ENCODE results near the gene MYADML2.
"Not testable (repeated sequence)": the region's sequence is repeated elsewhere in the genome, so short reads cannot be mapped to it uniquely, and the experiment has no call there.

The MYADML2 gene

DNA sequence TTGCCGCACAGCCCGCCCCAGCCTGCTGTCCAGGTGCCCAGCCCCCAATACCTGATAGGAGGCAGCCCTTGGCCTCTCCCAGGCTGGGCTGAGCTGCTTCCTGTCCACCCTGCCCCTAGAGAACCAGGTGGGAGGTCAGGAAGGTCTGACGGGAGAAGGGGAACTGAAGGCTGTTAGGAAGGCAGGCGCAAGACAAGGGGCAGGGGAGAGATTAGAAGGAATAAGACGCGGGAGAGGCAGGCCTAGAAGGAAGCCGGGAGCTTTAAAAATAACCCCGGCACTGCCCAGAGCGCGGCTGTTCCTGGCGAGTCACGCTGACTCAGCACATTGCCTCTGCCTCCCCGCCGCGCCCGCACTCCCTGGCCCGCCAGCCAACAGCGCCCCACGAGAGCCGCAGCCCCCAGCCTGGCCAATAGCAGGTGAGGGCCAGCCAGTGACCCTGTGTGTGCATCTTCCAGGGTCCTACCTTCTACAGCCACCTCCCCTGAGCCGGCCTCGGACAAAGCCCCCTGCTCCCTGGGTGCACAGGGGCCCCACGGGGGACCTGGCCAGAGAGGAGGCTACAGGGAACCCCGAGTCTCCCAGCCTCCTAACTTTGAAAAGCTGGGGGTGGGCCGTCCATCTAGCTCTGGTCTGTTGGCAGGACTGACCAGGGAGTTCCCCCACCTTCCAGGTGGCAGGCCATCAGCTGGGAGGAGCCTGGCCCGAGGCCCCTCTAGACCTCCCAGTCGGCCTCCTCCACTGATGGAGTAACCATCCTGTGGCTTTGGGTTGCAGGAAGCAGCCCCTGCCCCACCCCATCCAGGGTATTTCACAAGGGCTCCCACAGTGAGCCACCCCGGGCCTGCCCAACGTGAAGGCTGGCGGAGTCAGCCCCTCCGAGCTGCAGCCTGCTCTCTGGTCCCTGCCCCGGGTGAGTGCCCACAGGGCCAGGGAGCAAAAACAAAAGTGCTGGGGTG is 23.5 kb downstream of the MYADML2 start:
- DNase-seq (ENCODE audit: low read depth): no peak

DNA sequence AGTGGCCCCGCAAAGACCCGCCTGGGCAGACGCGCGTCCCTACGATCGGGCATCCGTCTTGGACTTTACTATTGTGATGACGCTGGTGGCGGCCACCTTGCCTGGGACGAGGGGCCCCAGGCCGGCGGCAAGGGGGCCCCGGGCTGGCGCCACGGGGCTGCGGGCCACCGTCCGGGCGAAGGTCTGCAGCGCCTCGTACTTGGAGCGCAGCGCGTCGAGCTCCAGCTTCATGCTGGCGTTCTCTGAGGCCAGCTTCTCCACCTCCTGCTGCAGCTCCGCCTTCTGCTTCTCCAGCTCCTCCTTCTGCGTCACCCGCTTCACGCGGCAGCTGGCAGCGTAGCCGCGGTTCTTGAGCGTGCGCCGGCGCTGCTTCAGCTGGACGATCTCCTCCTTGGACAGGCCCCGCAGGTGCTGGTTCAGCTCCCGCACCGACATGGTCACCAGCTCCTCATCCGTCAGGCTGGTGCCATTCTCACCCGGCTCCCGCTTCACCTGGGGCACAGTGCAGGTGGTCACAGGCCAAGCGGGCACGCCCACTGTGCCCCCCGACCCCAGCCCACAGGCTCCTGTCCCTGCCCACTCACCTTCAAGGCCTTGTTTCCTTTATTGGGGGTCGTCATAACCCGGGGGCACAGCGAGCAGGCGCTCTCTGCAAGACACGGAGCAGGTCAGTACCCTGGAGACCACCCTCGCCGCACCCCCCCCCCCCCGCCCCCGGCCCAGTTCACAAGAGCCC is 24.3 kb downstream of the MYADML2 start:
- no peak for DNase-seq (ENCODE audit: low read depth)

DNA sequence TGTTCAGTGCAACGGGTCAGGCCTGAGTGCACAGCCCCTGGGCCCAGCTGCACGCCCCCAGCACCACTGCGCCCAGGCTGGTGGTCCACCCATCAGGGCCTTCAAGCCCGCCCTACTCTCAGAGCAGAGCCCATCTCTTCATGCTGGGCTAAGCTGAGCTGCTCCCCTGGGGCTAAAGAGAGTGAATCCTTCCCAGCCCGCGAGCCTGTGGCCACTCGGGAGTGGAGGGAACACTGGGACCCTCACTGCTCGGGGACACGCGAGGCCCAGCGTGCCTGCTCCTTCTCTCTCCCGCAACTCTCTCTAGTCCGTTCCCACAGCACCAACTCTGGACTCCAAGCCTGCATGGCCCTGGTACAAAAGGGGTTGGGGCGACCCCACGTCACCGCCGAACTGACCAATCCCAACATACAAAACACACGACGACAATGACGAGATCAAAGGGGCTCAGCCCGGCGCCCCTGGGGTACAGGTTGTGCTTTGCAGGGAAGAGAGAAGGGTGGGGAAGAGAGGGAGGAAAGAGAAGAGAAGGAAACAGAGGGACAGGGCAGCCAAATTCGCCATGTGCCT is 25.0 kb downstream of the MYADML2 start:
- no peak for DNase-seq (ENCODE audit: low read depth)

DNA sequence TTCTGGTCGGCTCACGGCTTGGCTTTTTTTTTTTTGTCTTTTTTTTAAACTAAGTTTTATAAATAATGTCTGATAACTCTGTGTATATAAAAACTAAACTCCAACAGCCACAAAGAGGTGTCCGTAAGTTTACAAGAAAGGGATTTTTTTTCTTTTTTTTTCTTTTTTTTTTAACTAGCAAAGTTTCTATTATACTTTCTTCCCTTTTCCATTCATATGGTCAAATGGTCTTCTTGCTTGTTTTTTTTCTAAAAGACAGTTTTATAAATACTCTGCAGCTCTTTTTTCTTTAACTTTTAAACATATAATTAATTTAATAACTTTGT is 25.5 kb downstream of the MYADML2 start:
- no peak for DNase-seq (ENCODE audit: low read depth)

DNA sequence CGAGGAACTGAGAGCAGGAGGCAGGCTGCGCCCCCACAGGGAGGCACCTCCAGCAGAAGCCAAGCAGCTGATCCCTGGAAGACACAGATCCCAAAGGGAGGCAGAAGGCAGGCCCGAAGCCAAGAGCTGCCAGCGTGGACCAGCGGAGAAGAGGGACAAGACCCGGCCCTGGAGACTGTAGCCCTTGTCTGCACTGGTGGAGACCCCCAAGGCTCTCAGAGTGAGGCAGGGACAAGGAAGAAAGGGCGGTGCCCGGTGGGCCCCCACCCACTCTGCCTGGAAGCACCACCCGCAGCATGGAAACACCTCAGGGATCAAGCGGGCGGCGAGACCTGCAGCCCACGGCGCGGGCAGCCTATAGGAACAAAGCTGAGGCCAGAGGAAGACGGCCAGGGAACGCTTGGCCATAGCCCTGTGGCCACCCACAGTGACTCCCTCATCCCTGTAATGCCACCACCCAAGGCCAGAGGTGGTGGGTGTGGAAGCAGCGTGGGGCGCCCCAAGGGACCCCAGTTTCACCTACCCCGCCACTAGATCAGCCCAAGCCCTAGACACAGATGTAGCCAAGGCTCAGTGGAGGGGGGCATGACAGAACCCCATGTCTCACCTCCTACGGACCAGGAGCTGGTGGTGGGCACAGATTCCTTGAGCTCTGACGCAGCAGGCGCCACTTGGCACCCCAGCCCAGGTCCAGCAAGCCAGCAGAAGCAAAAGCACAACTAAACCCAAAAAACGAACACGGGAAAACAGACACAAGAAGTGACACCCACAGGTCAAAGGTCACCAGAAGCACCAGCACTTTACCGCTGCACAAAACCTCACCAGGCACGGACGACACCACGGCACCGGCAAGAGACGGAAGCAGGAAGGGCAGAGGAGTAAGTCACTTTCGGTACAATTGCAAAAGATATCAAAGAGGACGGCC is 26.2 kb downstream of the MYADML2 start:
- no peak for DNase-seq (ENCODE audit: low read depth)

- no peak for DNase-seq (ENCODE audit: low read depth)
Measured at GRCh38 chr17:81918832-81919545, 28.0 kb downstream of the MYADML2 start.

DNA sequence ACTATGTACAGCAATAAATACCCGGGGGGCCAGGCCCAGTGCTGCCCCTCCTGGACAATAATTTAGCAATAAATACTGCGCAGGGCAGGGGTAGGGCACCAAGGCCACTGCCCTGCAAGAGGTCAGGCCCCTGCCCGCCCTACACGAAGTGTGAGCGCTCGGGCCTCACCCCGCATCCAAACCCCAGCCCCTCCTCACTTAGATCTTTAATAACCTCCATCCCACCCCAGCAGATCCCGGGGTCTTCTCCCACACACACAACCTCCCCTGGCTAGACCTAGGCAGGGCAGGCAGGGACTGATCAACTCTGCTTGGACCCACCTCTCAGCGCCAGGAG is 28.7 kb downstream of the MYADML2 start:
- DNase-seq (ENCODE audit: low read depth): not testable (repeated sequence)

GRCh38 chr17:81917565-81918332 is 29.3 kb downstream of the MYADML2 start, which contains the start of gene SIRT7:
SIRT7 (minus strand) TSS chr17:81918176; CDS start chr17:81918131, 45 bp downstream.
- peak; percentile 49 for DNase-seq (ENCODE audit: low read depth)

DNA sequence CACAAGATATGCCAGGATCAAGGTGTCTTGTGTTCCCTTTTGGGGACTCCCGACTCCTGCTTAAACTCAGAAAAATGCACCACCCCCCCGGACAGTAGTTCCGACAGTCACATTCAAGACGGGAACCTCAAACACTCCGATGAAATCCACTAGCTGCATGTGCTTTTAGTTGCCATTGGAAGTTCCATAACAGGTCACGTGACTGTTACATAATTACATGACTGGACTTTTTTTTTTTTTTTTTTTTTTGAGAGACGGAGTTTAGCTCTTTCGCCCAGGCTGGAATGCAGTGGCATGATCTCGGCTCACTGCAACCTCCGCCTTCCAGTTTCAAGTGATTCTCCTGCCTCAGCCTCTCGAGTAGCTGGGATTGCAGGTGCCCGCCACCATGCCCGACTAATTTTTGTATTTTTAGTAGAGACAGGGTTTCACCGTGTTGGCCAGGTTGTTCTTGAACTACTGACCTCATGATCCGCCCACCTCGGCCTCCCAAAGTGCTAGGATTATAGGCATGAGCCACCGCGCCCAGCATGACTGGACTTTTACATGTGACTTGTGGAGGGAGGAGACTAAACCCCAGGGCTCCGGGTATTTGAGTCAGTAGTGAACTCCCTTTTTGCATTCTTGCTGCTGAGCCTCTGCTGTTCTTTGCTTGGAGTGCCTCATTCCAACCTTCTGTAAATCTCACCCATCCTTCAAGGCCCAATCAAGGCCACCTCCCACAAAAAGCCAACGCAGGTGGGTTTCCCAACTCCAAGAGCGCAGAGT is 30.6 kb downstream of the MYADML2 start:
- DNase-seq (ENCODE audit: low read depth): no peak

- no peak for DNase-seq (ENCODE audit: low read depth)
Measured at GRCh38 chr17:81915331-81915730, 31.7 kb downstream of the MYADML2 start.

- no peak for DNase-seq (ENCODE audit: low read depth)
Measured at GRCh38 chr17:81914103-81914850, 32.8 kb downstream of the MYADML2 start.

- no peak for DNase-seq (ENCODE audit: low read depth)
Measured at GRCh38 chr17:81913394-81914102, 33.5 kb downstream of the MYADML2 start.

DNA sequence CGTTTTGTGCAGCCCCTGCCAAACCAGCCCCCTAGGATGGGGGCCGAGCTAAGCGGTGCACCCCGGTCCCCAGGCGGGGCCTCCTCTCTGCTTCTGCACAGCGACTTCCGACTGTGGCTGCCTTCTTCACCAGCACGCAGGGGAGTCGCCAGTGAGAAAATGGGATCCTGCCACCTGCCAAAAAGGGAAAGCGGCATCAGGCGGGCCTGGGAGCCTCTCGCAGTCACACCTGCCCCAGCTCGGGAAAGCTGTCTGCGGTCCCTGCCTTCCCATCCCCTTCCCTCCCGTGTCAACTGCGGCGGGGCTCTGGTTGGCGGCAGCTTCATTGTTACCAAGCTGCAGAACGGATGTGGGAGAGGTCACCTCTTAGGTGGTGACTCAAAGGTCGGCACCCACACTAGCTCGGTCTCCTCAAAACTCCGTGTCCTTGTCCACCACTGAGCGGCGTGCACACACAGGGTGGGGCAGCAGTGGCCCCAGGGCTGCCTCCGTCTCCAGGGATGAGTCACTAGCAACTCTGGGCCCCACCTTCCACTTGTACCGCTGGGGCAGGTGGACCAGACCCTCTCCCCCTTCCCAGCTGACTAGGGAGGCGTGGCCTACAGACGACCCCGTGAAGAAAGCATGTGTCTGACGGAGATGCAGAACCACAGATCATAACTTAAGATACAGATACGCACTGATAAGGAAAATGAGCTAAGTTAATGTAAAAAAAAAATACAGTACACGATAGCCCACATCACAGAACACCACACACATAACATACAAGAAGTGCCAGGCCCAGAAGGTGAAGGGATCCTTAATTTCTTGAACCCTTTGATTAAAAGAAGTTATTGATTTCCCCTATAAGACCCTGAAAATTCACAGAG is 34.4 kb downstream of the MYADML2 start:
- no peak for DNase-seq (ENCODE audit: low read depth)

DNA sequence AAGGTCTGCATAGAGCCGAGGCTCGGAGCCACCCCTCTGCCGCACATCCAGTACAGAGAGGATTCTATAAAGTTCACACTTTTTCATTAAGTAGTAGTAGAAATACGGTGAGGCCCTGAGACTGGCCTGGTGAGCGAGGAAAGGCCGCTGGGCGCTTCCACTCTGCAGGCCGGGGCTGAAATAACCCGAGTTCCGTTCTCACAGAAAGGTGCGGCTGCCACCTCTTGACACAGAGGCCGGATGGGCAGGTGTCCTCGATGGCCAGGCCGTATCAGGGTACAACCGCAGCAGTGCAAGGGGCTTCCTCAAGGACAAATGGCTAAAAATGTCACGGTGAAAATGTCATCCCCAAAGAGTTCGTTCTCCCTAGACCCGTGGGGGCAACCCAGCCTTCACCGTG is 35.1 kb downstream of the MYADML2 start:
- no peak for DNase-seq (ENCODE audit: low read depth)

GRCh38 chr17:81911277-81911961 is 35.6 kb downstream of the MYADML2 start, which contains the start of gene PCYT2:
PCYT2 (minus strand) TSS chr17:81911399; CDS start chr17:81911355, 44 bp downstream.
- DNase-seq (ENCODE audit: low read depth): peak; percentile 86

- DNase-seq (ENCODE audit: low read depth): no peak
Measured at GRCh38 chr17:81910840-81911276, 36.2 kb downstream of the MYADML2 start.

Measured in stimulated activated CD8-positive, alpha-beta memory T cell treated with anti-CD3 and anti-CD28 coated beads, Interleukin-15, amount 100 ng/mL, for 1 hour (primary cell).